ENCODE results near the gene SOCS3. TPM values are rescaled to one million over a fixed set of nuclear protein-coding genes. Genes with fewer than 3 reads are reported as not detected.

SOCS3 gene, protein sequence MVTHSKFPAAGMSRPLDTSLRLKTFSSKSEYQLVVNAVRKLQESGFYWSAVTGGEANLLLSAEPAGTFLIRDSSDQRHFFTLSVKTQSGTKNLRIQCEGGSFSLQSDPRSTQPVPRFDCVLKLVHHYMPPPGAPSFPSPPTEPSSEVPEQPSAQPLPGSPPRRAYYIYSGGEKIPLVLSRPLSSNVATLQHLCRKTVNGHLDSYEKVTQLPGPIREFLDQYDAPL
- total RNA-seq: 2.7 TPM

GRCh38 chr17:78359997-78360370, at the start of gene SOCS3:
Gene SOCS3, minus strand, starts transcription at chr17:78360077. Its CDS starts 982 bp downstream, at chr17:78359095.
- DNase-seq (ENCODE audit: low spot score) (peak; percentile 95), ATAC-seq (peak; percentile 76)

DNA sequence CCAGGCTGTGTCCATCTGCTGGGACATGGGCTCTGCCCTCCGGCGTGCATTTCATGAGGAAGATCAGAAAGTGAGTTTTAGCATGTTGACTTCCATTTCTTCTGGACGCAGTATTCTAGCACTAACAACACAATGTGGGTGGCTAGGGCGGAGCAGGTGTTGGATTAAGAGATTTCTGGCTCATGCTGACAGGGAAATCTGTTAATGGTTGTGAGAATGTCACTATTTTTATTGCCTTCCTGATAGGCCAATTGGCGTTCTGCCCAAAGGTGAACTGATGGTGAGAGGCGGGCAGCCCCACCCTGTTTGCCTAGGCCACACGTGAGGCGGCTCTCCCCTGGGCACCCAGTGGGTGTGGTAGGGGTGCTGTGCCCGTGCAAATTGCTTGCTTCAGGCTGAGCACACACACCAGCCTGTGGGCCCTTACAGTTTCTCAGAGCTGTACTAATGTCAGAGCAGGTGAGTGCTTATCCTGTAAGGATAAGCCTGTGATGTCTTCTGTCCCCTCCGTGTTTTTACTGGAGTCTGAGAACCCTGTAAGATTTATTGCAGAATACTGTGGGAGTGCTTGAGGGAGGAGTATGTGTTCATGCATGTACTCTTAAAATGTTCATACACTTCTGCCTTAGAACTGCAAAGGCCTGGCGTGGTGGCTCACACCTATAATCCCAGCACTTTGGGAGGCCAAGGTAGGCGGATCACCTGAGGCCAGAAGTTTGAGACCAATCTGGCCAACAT, 49.5 kb upstream of the SOCS3 start:
- DNase-seq (ENCODE audit: low spot score): peak; percentile 67
- ATAC-seq: peak; percentile 63

- no peak for DNase-seq (ENCODE audit: low spot score)
- ATAC-seq: no peak
These were observed 48.7 kb upstream of the SOCS3 start for GRCh38 chr17:78408476-78409050.

DNA sequence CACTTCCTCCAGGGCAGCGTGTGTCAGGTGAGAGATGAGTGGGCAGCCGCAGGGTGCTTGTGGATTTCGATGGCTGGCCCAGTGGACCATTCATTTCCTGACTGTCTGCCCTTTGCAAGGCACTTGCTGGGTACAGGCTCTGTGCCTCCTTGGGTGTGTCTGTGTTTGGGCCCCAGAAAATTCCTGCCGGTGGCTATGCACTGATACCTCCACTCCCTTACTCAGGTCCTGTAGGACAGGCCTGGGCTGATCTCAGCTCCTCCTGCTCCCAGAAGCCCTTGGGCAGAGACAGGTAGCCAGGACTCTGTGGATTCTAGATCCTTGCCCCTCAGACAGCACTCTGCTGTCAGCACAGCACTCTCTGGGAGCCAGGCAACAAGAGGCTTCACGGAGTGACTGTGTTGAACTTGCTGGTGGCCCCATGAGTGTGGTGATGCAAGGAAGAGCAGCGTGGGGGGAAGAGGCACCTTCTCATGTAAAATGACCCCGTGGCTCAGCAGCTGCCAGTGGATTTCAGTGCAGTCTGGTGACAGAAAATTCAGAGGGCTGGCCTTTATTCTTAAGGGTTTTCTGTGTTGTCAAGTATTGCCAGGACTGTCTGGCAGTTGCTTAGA, 47.6 kb upstream of the SOCS3 start:
- DNase-seq (ENCODE audit: low spot score): no peak
- no peak for ATAC-seq

DNA sequence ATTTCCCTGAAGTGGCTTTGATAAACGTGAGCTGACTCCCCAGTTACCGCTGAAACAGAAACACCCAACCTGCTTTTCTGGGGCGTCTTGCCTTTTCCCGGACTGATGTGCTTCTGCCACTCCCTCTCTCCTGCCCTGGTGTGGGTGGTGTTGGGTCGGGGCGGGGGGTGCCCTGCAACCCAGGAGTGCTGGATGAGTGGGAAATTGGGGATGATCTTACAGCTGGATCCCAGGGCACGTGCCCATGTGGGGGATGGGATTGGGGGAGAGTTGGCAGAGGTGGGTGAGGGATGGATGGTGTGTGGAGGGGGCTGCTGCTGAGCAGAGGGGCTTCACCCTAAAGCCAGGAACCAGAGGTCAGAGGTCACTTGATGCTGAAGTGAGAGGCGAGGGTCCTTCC, 47.0 kb upstream of the SOCS3 start:
- ATAC-seq (no peak), DNase-seq (ENCODE audit: low spot score) (no peak)

DNA sequence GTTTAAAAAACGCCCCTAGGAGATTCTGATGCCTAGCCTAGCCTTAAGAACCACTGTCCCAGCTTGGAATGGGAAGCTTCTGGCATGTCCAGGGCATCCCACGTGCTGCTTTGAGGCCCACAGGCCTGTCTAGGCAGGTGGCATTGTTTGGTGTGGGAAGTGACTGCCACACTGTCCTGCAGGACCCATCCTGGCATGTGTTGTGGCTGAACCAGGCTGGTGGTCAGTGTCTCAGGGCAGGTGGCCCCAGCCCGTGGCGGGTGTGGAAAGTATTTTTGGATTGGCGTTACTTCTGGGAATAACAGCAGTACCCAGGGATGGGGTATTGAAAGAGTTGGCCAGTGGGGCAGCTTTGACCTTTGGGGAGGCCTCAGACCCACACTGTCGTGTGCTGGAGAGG, 46.5 kb upstream of the SOCS3 start:
- DNase-seq (ENCODE audit: low spot score): no peak
- ATAC-seq: no peak

DNA sequence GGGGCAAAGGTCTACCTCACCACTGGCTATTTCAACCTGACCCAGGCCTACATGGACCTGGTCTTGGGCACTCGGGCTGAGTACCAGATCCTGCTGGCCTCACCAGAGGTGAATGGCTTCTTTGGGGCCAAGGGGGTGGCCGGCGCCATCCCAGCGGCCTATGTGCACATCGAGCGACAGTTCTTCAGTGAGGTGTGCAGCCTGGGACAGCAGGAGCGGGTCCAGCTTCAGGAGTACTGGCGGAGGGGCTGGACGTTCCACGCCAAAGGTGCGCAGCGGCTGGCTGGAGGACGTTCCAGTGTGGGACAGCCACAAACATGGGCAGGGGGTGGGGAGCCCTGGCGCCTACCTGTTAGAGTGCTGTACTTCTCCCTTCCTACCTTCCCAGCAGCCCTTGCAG, 43.9 kb upstream of the SOCS3 start:
- no peak for ATAC-seq
- DNase-seq (ENCODE audit: low spot score): no peak

DNA sequence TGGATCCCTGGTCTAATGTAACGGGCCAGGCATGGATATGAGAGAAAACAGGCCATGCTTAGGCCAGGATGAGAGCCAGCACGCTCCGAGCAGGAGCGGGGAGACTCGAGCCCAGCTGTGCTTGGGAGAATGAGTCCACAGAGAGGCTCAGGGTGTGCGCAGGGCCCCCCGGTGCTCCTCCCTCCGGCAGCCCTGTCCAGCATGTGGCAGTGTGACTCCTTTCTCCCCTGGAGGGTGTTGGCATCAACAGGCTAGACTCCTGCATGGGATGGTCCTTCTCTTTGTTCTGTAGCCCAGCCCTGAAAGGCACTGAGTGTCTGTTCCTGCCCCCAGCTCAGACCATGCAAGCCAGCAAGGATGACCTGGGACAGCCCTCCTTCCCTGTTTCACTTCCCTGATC, 42.0 kb upstream of the SOCS3 start:
- ATAC-seq: no peak
- DNase-seq (ENCODE audit: low spot score): no peak

DNA sequence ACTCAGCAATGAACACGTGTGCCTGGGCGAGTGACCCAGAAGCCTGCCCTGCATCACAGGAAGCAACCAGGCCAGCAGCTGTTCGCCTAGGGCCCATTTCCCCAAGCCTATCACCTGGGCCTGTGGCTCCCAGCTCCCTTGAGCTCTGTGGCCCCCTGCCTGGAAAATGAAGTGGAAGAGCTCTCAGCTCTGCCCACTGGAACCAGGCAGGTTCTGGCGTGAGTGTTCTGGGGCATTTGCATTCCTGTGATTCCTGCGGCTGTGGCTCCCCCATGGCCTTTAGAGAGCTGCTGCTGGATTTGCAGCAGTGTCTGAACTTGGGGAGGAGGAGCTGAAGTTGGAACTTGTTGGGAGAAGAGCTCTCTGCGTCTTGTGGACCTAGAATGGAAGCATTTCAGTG, 41.4 kb upstream of the SOCS3 start:
- ATAC-seq: no peak
- DNase-seq (ENCODE audit: low spot score): no peak

GRCh38 chr17:78400581-78401240, 40.8 kb upstream of the SOCS3 start:
- no peak for ATAC-seq
- DNase-seq (ENCODE audit: low spot score): no peak

DNA sequence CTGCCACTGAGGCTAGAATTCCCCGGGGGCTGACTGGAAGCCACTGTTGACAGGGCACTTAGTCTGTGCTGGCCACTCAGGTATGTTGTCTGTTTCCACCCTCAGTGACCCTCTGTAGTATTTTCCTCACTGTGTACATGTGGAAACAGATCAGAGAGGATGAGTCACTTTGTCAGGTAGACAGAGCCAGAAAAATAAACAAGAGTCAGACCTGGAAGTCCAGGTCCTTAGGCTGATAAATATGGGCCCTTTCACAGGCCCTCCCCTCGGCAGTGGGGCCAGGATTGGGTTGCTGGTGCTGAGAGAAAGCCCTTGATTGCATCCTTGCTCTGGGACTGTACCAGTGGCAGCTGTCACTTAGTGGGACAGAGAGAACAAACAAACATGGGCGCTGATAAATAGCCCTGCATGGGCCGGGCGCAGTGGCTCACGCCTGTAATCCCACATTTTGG, 39.8 kb upstream of the SOCS3 start:
- DNase-seq (ENCODE audit: low spot score) (no peak), ATAC-seq (no peak)

DNA sequence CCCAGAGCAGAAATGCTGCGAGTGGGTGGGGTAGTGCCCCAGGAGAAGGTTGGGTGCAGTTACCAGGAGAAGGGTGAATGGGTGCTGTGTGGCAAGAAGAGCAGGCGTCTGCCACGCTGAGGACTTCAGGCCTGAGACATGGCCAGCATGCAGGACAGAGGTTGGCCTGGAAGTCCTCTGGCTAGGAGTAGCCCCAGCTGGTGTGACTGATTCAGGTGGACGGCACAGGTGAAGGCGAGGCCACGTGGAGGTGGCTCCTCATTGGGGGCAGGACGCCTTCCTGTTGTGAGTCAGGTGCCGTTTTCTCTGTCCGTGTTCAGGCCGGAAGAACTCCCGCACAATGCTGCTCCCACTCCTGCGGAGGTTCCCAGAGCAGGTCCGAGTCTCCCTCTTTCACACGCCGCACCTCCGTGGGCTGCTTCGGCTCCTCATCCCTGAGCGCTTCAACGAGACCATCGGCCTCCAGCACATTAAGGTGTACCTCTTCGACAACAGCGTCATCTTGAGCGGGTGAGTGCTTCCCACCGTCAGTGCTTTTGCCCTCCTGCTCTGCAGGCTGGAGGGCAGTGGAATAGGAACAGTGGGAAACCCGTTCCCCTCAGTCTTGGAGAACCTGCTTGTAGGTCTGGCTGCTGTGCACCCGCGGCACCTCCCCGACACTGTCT, 39.3 kb upstream of the SOCS3 start:
- no peak for ATAC-seq
- no peak for DNase-seq (ENCODE audit: low spot score)

DNA sequence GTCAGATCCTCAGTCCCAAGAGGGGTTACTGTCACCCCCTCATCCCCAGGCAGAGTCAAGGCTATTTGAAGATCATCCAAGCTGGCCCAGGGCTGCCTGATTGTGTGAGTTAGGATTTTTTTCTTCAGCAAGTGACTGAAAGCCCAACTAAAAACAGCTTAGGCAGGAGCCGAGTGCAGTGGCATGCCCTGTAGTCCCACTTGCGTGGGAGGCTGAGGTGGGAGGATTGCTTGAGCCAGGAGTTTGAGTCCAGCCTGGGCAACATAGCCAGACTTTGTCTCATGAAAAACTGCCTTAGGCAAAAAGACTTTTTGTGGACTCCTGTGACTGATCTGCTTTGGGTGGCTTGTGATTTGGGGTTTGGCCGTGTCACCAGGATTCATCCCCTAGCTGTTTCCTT, 38.5 kb upstream of the SOCS3 start:
- no peak for DNase-seq (ENCODE audit: low spot score)
- no peak for ATAC-seq

DNA sequence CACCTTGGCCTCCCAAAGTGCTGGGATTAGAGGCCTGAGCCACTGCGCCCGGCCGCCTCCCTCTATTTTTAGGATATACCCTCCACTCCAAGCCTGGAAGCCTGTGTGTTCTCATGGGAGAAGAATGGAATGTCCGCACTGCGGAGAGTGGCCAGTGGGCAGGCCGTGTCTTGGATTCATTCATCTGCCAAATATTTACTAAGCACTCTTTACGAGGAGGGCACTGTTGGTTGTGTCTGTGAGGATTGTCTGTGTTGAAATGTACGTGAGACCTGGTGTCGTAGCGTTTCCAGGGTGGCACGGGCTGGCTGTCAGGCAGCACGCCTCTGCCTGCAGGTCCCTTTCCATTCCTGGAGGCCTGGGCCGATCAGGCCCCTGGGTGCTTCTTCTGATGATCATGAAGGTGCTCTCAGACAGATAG, 37.8 kb upstream of the SOCS3 start:
- DNase-seq (ENCODE audit: low spot score): peak; percentile 52
- peak; percentile 53 for ATAC-seq

DNA sequence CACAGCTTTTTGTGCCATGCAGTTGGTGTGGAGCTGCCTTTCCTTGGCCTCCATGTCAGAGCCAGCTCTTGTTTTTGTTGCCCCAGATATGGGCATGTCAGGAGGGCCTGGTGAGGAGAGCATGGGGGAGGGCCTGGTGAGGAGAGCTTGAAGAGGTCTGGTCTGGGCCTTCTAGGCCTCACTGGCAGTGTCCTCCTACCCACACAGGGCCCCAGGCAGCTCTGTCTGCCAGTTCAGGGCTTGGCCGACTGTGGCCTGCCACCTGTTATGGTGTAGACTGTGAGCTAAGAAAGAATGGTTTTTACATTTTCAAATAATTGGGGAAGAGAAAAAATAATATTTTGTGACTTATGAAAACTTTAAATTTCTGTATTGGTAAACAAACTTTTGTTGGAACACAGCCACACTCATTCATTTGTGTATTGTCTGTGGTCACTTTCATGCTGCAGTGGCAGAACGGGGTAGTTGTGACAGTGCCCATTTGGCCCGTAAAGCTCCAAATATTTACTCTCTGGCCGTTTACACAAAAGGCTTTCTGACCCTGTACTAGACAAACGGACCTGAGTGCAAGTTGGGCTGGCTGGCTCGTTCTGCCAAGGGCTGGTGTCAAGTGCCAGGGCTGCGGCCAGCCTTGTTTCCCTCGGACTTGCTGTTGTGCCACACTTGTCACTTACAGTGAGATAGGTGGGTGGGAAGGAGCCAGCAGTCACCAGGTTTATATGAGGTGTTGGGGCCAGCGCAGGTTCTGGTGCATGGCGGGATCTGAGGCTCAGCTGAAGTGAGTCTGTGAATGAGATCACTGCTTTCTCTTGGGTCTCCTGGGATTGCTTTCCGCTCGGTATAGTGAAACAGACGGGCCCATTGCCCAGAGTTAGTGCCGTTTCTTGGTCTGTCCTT, 36.8 kb upstream of the SOCS3 start:
- peak; percentile 92 for ATAC-seq
- DNase-seq (ENCODE audit: low spot score): peak; percentile 91

DNA sequence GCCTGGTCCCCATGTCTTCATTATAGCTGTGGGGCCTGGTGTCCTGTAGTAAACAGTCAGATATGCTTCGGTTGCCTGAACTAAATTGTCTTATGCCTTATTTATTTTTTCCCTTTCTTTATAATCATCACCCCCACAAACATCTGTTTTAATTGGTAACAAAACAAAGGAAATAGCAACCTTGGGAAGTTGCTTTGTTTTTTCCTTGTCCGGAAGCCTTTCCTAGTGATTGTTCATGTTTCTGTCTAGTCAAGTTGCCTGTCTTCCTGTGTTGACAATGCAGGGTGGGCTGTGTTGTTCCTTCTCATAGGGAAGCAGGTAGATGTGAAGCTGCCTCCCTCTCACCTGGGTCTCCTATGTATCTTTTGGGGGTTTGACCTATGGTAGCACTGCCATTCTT, 35.3 kb upstream of the SOCS3 start:
- ATAC-seq (no peak), DNase-seq (ENCODE audit: low spot score) (no peak)

DNA sequence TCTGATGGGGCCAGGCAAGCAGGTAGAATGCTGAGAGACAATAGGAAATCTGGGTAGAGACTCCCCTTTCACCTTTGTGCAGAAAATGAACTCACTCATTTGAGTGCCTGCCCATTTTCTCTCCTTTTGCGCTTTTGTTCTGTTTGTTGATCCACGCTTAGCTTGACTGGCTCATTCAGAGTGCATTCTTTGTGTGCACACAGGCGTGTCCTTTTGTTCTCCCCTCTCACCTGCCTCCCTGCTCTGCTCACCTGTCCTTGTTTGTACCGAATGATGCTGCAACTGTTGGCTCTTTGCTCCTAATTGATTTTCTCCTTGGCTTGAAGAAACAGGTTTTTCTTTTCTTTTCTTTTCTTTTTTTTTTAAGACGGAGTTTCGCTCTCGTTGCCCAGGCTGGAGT, 34.3 kb upstream of the SOCS3 start:
- no peak for DNase-seq (ENCODE audit: low spot score)

DNA sequence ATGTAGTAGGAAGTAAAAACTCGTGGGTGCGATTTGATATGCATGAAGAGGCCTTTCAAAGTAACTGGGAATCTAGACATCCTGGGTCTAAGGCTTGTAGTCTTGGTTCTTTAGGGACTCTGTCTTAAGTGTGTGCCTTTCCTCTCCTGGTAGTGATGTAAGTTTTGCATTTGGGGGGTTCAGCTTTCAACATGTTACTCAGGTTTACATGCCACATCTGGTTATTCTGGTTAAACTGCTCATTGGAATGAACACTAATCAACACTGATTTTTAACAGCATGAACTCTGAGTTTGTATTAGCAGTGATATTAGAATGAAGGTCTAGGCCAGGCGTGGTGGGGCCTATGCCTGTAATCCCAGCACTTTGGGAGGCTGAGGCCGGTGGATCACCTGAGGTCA, 33.7 kb upstream of the SOCS3 start:
- DNase-seq (ENCODE audit: low spot score) (no peak), ATAC-seq (no peak)

More for the DNA sequence above, 34.3 kb upstream of the SOCS3 start:
- ATAC-seq: no peak

- DNase-seq (ENCODE audit: low spot score) (no peak), ATAC-seq (no peak)
These were observed 32.4 kb upstream of the SOCS3 start for GRCh38 chr17:78392295-78392694.

- ATAC-seq (no peak), DNase-seq (ENCODE audit: low spot score) (no peak)
These were observed 32.0 kb upstream of the SOCS3 start for GRCh38 chr17:78391843-78392242.
